Transverse colon (tissue), 4 donors: ENCODE data around the gene CCDC70. TPM values are rescaled to one million over a fixed set of nuclear protein-coding genes. Genes with fewer than 3 reads are reported as not detected.

Source experiments
- DNase-seq: peaks from one replicate; pipeline ENCODE4 v3.0.0-alpha.2; 2019
- H3K27ac ChIP-seq, 4 donors: fragments of 200-600 bp; sonication (generic); 2 replicates each; pipeline ENCODE4 v1.5.1; 2016 to 2018; ENCODE audit warnings: inconsistent platforms in 4 of 4
- H3K27me3 ChIP-seq: fragments of 200-600 bp; sonication (generic); 2 replicates; pipeline ENCODE4 v1.5.1; 2017; ENCODE audit warnings: inconsistent platforms
- H3K36me3 ChIP-seq, 4 donors: fragments of 200-600 bp; sonication (generic); 2 replicates each; pipeline ENCODE4 v1.5.1; 2017 to 2019; ENCODE audit warnings: inconsistent platforms in 4 of 4
- H3K4me1 ChIP-seq, 4 donors: fragments of 200-600 bp; sonication (generic); 2 replicates each; pipeline ENCODE4 v1.5.1; 2017 to 2020; ENCODE audit warnings: inconsistent platforms in 4 of 4
- H3K4me3 ChIP-seq, 4 donors: fragments of 200-600 bp; sonication (generic); 1 replicate in 1 of 4; 2 replicates in 3 of 4; pipeline versions ENCODE4 v1.5.1 to v1.6.1; 2017 to 2019; ENCODE audit warnings: inconsistent platforms in 4 of 4
- H3K9me3 ChIP-seq, 2 donors: fragments of 200-600 bp; sonication (generic); 2 replicates each; pipeline ENCODE4 v1.5.1; 2017 to 2019; ENCODE audit warnings: inconsistent platforms in 2 of 2
- EP300 ChIP-seq: sonication (generic); formaldehyde crosslinking; IDR thresholded peaks from one replicate; pipeline ENCODE4 v1.6.1; 2017; ENCODE audit warnings: antibody characterized with exemption, low read depth
- POLR2A ChIP-seq: fragments of 450-650 bp; IDR thresholded peaks from one replicate; pipeline ENCODE4 v1.6.1; 2016; ENCODE audit warnings: antibody characterized with exemption, mild to moderate bottlenecking, moderate library complexity
- POLR2AphosphoS5 ChIP-seq, 3 donors: sonication (generic); formaldehyde crosslinking; IDR thresholded peaks; one replicate each; pipeline ENCODE4 v1.6.1; 2016; ENCODE audit warnings: antibody characterized with exemption in 3 of 3
- WGBS, 2 donors: methylation state at CpG; one replicate each; pipeline ENCODE4 v1.1.5; 2018; ENCODE audit warnings: low coverage in 1 of 2; 5-methylcytosine and 5-hydroxymethylcytosine counted together
- in situ Hi-C, 4 donors: fragments of 200-750 bp; cut with MboI; loops; one replicate each; pipeline versions ENCODE4 v1.15.0 to v1.15.1; 2017; ENCODE audit warnings: low sequenced_read_pairs in 3 of 4, low pct_ligation_motif_present in 1 of 4, low pct_unique_long_range_greater_than_20kb in 1 of 4
- intact Hi-C: fragments of 100-400 bp; cut with DNase I; formaldehyde crosslinking; loops from one replicate; pipeline ENCODE4 v1.15.1; 2023; ENCODE audit warnings: low total_unique reads
- total RNA-seq, 4 donors: library from RNA; depleted of rRNA; stranded (reverse); fragments of >200 nt; gene quantifications; one replicate each; pipeline ENCODE4 v1.1.0, GENCODE V29; 2016
- TF ChIP-seq, protein P1 (sequence below), 5 experiments: fragments of 200-600 bp in 3 of 5; fragments of 450-650 bp in 2 of 5; sonication (generic) in 3 of 5; IDR thresholded peaks; 1 replicate in 2 of 5; 2 replicates in 3 of 5; pipeline ENCODE4 v1.5.1; 2016 to 2017; ENCODE audit warnings: antibody characterized with exemption in 5 of 5, inconsistent platforms in 3 of 5, mild to moderate bottlenecking in 2 of 5, moderate library complexity in 1 of 5

Gene CCDC70
- total RNA-seq, 4 donors from 2014 or later = not detected

DNA sequence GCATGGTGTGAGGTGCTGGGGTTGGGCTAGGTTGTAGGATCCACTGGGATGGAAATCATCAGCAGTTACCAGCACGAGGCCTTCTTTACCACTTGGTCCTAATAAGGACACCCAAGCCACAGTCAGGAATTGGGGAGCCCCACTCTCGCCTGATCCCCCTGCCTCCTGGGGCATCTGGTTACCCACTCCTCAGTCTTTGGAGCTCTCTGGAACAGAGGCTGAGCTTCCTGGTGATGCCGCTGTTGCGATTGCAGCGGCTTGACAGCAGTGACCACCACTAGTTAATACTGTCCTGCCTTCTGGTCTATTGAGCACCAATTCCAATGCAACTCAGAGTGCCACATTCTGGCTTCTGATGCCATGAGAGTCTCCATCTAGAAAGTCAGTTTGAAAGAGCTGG lies 30.2 kb upstream of the CCDC70 start:
- H3K27ac ChIP-seq = no peak overlapping the region
- WGBS, 2 donors = 90 to 100% methylated on average over 2 to 5 of the region's 5 CpGs
- no peaks in the 10 kb centered on the region for H3K36me3 ChIP-seq
- no peaks in the 10 kb centered on the region for H3K9me3 ChIP-seq
- in situ Hi-C loops (no loop called here), intact Hi-C loops (no loop called here)
- TF ChIP-seq POLR2AphosphoS5 (IDR thresholded peaks at IDR 0.05) = no peak
- TF ChIP-seq POLR2A = no peak
- TF ChIP-seq EP300 = no peak
- TF ChIP-seq, protein P1, sequence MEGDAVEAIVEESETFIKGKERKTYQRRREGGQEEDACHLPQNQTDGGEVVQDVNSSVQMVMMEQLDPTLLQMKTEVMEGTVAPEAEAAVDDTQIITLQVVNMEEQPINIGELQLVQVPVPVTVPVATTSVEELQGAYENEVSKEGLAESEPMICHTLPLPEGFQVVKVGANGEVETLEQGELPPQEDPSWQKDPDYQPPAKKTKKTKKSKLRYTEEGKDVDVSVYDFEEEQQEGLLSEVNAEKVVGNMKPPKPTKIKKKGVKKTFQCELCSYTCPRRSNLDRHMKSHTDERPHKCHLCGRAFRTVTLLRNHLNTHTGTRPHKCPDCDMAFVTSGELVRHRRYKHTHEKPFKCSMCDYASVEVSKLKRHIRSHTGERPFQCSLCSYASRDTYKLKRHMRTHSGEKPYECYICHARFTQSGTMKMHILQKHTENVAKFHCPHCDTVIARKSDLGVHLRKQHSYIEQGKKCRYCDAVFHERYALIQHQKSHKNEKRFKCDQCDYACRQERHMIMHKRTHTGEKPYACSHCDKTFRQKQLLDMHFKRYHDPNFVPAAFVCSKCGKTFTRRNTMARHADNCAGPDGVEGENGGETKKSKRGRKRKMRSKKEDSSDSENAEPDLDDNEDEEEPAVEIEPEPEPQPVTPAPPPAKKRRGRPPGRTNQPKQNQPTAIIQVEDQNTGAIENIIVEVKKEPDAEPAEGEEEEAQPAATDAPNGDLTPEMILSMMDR (IDR thresholded peaks at IDR 0.05) = no peak
- no peaks in the 10 kb centered on the region for H3K27me3 ChIP-seq
- peaks cover 0 to 9% (median 1%) of the 10 kb centered on the region in 4 donors for H3K4me1 ChIP-seq
- H3K4me3 ChIP-seq = no peak overlapping the region
- DNase-seq = no peak

DNA sequence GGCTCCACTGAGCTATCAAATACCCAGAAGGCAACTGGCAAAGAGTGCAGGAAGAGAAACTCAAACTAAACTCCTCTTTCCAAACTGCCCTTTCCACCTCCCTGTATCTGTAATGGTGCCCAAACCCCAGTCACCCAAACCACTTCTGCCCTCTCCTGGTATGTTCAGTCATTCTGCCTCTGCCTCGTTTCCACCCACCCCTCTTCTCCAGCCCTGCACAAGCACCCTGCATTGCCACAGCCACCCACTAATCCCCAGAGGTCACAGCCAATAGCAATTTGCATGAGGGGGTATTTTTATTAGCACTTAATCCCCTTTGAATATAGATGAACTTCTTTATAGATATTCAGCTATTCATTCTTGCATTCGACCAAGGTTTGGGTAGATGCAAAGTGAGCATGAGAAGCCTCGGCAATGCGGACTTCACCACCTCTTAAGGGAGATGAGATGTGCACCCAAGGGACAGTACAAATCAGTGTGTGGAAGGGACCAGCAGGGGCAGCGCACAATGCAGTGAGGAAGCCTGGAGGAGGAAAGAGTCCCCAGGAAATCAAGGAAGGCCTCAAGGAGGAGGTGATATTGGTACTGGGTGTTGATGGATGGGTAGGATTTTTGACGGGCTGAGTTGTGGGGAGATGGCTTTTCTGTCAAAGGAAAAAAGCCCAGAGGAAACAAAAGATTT lies 29.2 kb upstream of the CCDC70 start:
- H3K4me3 ChIP-seq = no peak overlapping the region
- peak; percentile 26 for DNase-seq
- in situ Hi-C loops (no loop called here), intact Hi-C loops (no loop called here)
- WGBS, 2 donors = 10 to 63% methylated on average over 1 to 6 of the region's 6 CpGs
- no peak overlapping the region for H3K27ac ChIP-seq
- H3K27me3 ChIP-seq = no peaks in the 10 kb centered on the region
- TF ChIP-seq POLR2AphosphoS5 (IDR thresholded peaks at IDR 0.05) (no peak), EP300 (no peak)
- TF ChIP-seq, protein P1 (IDR thresholded peaks at IDR 0.05) = peak in 2 of 5 experiments; percentile 30 to 36
- H3K9me3 ChIP-seq = no peaks in the 10 kb centered on the region
- no peaks in the 10 kb centered on the region for H3K4me1 ChIP-seq
- H3K36me3 ChIP-seq = no peaks in the 10 kb centered on the region

DNA sequence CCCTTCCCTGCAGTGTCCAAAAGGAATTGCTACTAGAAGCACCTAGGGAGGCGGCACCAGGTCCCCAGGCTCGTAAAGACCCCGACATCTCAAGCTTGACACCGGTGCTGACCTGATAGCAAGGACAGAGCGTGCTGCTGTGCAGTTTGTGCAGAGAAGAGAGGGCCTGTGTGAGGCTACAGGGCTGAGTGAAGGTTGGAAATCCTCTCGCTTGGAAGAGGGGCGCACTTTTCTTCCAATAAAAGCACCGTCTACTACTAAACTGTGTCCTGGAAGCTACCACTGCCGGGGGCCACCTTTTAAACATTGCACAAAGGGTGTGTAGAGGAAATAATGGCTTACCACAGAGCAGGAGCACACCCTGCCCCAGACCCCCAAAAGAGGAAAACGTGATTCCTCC lies 27.8 kb upstream of the CCDC70 start:
- 81% methylated on average over 10 of the region's 10 CpGs; no CpG with 5 or more reads in 1 of the 2 donors for WGBS, 2 donors
- no peak overlapping the region for H3K27ac ChIP-seq
- no peaks in the 10 kb centered on the region for H3K27me3 ChIP-seq
- H3K4me1 ChIP-seq = no peaks in the 10 kb centered on the region
- DNase-seq = no peak
- H3K36me3 ChIP-seq = no peaks in the 10 kb centered on the region
- H3K4me3 ChIP-seq = no peak overlapping the region
- in situ Hi-C loops = no loop called here
- TF ChIP-seq, protein P1 (IDR thresholded peaks at IDR 0.05) = no peak
- no peak for TF ChIP-seq POLR2AphosphoS5 (IDR thresholded peaks at IDR 0.05)
- TF ChIP-seq POLR2A = no peak
- no peak for TF ChIP-seq EP300
- intact Hi-C loops = no loop called here
- H3K9me3 ChIP-seq = no peaks in the 10 kb centered on the region

DNA sequence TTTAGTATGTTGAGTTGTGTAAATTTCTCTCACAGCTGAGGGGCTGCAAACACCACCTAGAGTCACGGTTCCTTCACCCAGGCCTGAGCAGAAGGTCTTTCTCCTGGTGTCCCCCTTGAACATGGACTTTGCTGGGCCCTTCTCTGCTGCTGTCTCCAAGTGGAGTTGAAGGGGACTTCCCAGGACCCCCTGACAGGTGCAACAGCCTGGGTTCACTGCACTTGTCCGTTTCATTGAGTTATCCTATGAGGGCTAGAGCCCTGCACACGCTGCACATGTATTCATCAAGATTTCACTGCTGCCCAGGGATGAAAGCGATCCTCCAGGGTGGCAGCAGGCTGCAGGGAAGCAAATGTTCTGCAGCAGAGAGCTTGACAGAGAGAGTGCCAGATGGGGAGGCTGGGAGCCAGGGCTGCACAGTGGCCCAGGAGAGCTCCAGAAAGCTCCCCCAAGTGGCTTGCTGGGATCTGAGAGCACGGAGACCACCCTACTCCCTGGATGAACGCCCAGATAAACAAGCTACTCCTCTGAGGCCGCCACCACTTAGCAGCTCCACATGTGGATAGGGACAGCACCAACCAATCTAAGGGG lies 27.1 kb upstream of the CCDC70 start:
- H3K36me3 ChIP-seq = no peaks in the 10 kb centered on the region
- no peak overlapping the region for H3K4me3 ChIP-seq
- intact Hi-C loops (no loop called here), in situ Hi-C loops (no loop called here)
- no peaks in the 10 kb centered on the region for H3K9me3 ChIP-seq
- H3K27ac ChIP-seq = no peak overlapping the region
- DNase-seq = no peak
- TF ChIP-seq EP300 (no peak), POLR2AphosphoS5 (IDR thresholded peaks at IDR 0.05) (no peak)
- H3K27me3 ChIP-seq = no peaks in the 10 kb centered on the region
- no peaks in the 10 kb centered on the region for H3K4me1 ChIP-seq
- 67 to 76% methylated on average over 2 to 7 of the region's 7 CpGs for WGBS, 2 donors
